Brain microvascular endothelial cell (primary cell): Measurements from ENCODE around the gene PRR15L.

Experiments used
- DNase-seq: peaks from one replicate; pipeline ENCODE4 v3.0.0-alpha.2; 2020
- H3K27ac ChIP-seq: fragments of 250-450 bp; sonication (Bioruptor Pico); 2 replicates; pipeline ENCODE4 v1.5.1; 2020; ENCODE audit warnings: mild to moderate bottlenecking, moderate library complexity
- H3K27me3 ChIP-seq: fragments of 250-450 bp; sonication (Bioruptor Pico); replicated peaks from 2 replicates; pipeline ENCODE4 v1.5.1; 2020; ENCODE audit warnings: mild to moderate bottlenecking
- H3K36me3 ChIP-seq: fragments of 250-450 bp; sonication (Bioruptor Pico); replicated peaks from 2 replicates; pipeline ENCODE4 v1.5.1; 2020; ENCODE audit warnings: mild to moderate bottlenecking
- H3K4me3 ChIP-seq: 2 replicates; pipeline ENCODE4 v1.5.1; 2011; ENCODE audit warnings: low read depth, mild to moderate bottlenecking, control low read depth, low read length, moderate library complexity
- in situ Hi-C: cut with HindIII; loops from 2 replicates; pipeline ENCODE4 v1.10.0; 2017; ENCODE audit warnings: low sequenced_read_pairs, low pct_ligation_motif_present
- TF ChIP-seq, protein P1 (sequence below): IDR thresholded peaks from 2 replicates; pipeline ENCODE4 v1.5.1; 2011; ENCODE audit warnings: low read depth, mild to moderate bottlenecking, moderate library complexity, low read length, control low read depth, inconsistent platforms; ENCODE audit errors: missing control alignments

PRR15L gene

GRCh38 chr17:47996201-47996600, 38.5 kb upstream of the PRR15L start:
- TF ChIP-seq, protein P1, sequence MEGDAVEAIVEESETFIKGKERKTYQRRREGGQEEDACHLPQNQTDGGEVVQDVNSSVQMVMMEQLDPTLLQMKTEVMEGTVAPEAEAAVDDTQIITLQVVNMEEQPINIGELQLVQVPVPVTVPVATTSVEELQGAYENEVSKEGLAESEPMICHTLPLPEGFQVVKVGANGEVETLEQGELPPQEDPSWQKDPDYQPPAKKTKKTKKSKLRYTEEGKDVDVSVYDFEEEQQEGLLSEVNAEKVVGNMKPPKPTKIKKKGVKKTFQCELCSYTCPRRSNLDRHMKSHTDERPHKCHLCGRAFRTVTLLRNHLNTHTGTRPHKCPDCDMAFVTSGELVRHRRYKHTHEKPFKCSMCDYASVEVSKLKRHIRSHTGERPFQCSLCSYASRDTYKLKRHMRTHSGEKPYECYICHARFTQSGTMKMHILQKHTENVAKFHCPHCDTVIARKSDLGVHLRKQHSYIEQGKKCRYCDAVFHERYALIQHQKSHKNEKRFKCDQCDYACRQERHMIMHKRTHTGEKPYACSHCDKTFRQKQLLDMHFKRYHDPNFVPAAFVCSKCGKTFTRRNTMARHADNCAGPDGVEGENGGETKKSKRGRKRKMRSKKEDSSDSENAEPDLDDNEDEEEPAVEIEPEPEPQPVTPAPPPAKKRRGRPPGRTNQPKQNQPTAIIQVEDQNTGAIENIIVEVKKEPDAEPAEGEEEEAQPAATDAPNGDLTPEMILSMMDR = no peak
- Histone ChIP-seq H3K4me3 (no peak overlapping the region), H3K27ac (no peak overlapping the region), H3K36me3 (no peaks in the 10 kb centered on the region), H3K27me3 (no peaks in the 10 kb centered on the region)
- no peak for DNase-seq
- in situ Hi-C loops = no loop called here

- Histone ChIP-seq H3K27me3 (no peaks in the 10 kb centered on the region), H3K4me3 (no peak overlapping the region), H3K27ac (no peak overlapping the region), H3K36me3 (no peaks in the 10 kb centered on the region)
- in situ Hi-C loops = no loop called here
- DNase-seq = no peak
- TF ChIP-seq, protein P1 = no peak
Measured at GRCh38 chr17:47995241-47995935, 37.7 kb upstream of the PRR15L start.

- Histone ChIP-seq H3K27me3 (no peaks in the 10 kb centered on the region), H3K36me3 (no peaks in the 10 kb centered on the region), H3K4me3 (no peak overlapping the region), H3K27ac (no peak overlapping the region)
- DNase-seq = no peak
- in situ Hi-C loops = no loop called here
- TF ChIP-seq, protein P1 = no peak
Measured at GRCh38 chr17:47994724-47995123, 37.0 kb upstream of the PRR15L start.

GRCh38 chr17:47993964-47994363, 36.3 kb upstream of the PRR15L start:
- in situ Hi-C loops = no loop called here

DNA sequence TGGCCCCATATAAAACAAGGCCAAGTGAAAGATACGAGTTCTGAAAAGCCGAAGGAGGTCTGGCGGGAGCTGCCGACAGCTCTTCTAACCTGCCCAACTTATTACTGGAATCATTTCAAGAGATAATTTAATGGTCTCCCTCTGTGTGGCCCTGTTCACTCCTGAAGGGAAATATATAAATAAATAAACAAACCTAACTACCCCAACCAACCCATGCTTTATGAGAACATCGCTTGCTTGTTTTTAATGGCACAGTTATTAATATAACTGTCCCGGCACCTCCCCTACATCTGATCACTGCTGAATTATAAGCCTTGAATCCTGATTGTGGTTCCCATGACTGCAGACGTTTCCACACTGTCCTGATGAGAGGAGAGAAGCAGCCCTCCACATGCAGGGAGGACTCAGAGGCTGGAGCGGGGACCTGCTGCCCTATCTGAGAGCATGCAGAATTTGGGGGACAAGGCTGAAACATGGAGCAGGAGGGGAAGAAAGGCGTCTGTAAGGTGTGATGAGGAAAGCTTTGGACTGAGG, 35.4 kb upstream of the PRR15L start:
- TF ChIP-seq, protein P1 = no peak
- DNase-seq = no peak
- Histone ChIP-seq H3K4me3 (no peak overlapping the region), H3K36me3 (no peaks in the 10 kb centered on the region), H3K27me3 (no peaks in the 10 kb centered on the region), H3K27ac (no peak overlapping the region)
- in situ Hi-C loops = no loop called here

More at GRCh38 chr17:47993964-47994363, 36.3 kb upstream of the PRR15L start:
- DNase-seq = no peak
- TF ChIP-seq, protein P1 = no peak
- Histone ChIP-seq H3K27me3 (no peaks in the 10 kb centered on the region), H3K4me3 (no peak overlapping the region), H3K36me3 (no peaks in the 10 kb centered on the region), H3K27ac (no peak overlapping the region)
